CD4-positive, alpha-beta T cell treated with Interleukin-17A for 1 hour (primary cell): ENCODE results near the gene CPVL.
A peak's percentile ranks its signal among the peaks of the same experiment; 100 is the strongest.
"Not testable (repeated sequence)": the region's sequence is repeated elsewhere in the genome, so short reads cannot be mapped to it uniquely, and the experiment has no call there.

Source experiments
- DNase-seq: peaks from one replicate; pipeline ENCODE4 v3.0.0-alpha.2; 2020

Gene CPVL

GRCh38 chr7:29116361-29117200, 29.8 kb downstream of the CPVL start:
- DNase-seq = no peak

DNA sequence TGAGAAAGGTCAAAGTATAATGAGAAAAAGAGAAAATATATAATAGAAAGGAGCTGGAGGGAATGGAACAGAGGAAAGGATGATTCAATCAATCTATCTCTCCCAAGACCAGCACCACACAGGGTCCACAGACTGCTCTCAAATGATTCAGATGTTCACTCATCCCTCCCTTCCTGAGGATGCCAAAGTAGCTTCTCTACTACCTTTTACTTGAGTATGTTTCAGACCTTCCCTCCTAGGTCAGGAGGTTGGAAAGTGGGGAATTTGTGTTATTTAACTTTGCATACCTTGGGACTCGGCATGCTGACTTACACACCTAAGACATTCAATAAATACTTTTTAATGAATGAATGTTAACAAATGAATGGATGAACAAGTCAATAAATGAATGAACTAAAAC, 30.6 kb downstream of the CPVL start:
- no peak for DNase-seq

GRCh38 chr7:29115130-29115687, 31.1 kb downstream of the CPVL start:
- DNase-seq = no peak

- DNase-seq = not testable (repeated sequence)
Observed at GRCh38 chr7:29114266-29114665, 32.1 kb downstream of the CPVL start.

DNA sequence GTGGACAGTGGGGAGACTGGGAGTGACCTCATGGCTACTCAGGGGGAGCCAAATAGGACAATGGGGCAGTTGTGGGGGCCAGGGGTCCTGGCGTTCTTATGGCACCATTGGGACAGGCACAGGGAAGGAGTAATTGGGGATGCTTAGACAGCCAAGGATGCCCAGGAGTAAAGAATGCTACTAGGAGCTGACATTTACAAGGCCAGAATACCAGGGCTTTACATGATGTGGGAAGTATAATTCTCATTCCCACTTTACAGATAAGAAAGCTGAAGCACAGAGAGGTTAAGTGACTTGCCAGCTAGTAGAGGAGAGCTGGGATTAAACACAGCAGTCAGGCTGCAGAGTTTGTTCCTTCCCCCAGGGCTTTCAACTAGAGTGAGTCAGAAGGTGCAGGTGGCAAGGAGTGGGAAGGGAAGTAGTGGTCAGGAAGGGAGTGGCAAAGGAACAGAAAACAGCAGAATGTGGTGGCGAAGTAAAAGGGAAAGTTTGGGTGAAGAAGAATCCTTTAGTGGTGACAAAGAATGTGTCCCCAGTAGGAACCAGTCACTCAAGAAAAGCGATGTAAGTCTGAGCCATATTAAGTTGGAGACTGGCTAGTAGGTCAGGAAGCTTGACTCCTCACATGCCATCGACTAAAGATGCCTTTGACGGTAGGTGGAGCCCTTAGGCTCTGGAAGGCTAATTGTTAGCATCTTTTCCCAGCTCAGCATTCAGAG, 32.8 kb downstream of the CPVL start:
- peak; percentile 24 for DNase-seq

- DNase-seq = no peak
Observed at GRCh38 chr7:29112721-29113120, 33.6 kb downstream of the CPVL start.

DNA sequence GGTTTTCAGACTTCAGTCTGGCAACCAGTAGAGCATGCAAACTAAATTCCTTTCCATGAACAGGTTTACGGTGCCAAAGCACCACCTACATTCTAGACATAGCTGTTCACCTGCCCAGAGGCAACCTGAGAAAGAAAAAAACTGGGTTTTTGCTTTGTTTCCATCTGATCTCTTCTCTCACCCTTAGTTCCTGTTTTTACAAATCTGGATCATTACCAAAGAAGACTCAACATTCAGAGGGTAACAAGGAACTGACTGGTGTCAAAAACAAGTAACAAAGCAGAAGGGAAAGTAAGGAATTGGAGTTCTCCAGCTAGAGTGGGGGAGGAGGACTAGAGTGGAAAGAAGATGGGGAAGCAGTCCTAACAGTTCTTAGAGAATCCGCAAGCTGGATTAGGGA, 36.4 kb downstream of the CPVL start:
- peak; percentile 7 for DNase-seq

- DNase-seq = no peak
Observed at GRCh38 chr7:29109358-29109757, 37.0 kb downstream of the CPVL start.

DNA sequence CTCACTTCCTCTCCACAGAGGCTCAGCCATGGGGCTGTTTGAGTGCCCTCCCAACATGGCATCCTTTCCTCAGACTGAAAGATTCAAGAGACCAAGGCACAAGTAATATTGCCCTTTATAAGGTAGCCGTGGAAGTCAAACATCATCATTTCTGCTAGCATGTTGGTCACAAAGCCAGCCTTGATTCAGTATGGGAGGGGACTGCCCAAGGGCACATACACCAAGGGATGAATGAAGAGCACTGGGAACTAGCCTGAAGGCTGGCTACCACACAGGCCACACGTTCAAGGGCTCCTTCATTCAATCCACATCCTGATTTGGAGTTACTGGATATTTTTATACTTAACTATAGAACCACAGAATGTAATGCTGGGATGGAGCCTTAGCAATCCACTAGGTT, 39.3 kb downstream of the CPVL start:
- no peak for DNase-seq

DNA sequence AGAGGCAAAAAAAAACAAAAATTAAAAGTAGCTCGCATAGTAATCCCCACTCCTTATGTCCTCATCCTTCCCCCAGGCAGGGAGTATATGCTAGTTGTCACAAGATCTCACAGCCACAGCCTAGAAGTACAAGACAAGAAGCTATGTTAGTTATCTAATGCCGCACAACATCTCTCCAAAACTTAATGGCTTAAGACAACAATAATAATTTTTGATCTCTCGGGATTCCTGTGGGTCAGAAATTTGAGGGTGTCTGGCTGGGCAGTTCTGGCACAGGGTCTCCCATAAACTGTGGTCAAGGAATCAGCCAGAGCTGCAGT, 39.7 kb downstream of the CPVL start:
- no peak for DNase-seq

- DNase-seq = peak; percentile 57
Observed at GRCh38 chr7:29105752-29106668, 40.3 kb downstream of the CPVL start.

DNA sequence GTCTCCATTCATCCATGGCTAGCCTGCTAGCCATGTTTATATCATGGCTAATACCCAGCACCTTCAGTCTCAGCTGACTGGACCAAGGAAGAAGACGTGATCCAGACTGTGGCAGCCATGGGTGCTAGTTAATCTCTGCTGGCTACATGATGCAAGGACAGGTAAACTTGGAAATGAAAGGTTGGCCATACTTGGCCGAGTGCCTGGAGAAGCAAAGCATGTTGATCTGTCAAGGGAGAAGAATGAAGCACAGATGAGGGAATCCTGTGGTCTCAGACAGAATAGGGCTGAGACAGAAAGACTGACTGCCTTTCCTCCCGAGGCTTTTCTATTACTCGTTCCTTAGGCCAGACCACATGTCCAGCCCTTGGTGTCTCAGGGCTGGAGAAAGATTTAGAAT, 41.1 kb downstream of the CPVL start:
- DNase-seq = no peak

- peak; percentile 49 for DNase-seq
Observed at GRCh38 chr7:29102558-29103151, 43.7 kb downstream of the CPVL start.

- no peak for DNase-seq
Observed at GRCh38 chr7:29100924-29101323, 45.4 kb downstream of the CPVL start.

DNA sequence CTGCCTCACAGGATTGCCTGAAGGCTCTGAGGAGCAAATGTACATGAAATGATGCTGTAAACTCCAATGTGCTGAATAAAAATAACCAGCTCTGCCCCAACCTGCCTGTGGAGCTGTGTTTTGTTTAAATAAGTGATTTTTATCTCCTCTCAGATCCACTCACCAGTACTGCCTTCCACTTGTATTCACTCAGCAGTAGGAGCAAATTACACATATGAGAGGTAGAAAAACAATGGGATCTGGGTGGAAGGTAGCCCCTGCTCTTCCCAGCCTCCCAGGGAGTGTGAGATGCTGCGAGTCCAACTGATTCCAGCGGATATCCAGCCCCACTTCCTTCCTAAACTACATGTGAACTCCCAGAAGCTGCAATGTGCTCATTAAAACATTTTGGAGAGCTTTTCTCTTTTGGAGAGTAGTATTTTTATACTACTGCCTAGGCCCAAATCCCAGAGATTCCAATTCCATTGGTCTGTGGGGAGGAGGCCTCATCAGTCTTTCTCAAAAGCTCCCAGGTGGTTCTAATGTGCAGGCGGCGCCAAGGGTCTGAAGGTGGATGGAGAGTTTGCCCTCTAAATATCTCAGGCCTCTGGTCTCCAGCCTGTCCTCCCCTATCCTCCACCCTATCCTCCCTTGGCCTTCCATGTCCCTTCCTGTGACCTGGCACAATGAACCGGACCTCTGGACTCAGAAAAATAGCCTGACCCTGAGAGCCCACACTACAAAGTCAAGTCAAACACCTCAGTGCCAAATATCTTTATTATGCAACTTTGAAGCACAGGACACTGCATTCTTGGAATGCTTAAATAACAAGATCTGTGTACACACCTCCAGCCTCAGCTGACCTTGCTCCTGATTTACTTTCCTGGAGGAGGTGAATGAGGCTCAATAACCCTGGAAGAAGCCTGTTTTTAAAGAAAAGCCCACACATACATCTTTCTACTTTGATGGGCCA, 46.2 kb downstream of the CPVL start:
- DNase-seq = no peak

DNA sequence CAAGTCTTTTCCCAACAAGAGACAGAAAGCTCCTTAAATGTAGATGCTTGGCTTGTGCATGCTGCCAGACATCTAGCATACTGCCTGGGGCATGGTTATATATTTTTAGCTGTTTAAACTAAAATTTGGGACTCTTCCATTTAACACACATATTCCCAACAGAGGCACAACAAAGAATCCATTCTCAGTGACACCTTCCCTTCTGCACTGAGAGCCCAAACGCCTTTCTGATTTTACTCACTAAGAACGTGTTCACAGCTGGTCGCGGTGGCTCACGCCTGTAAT, 49.9 kb downstream of the CPVL start:
- no peak for DNase-seq

GRCh38 chr7:29095631-29096445, 50.5 kb downstream of the CPVL start:
- no peak for DNase-seq

GRCh38 chr7:29093091-29093490, 53.2 kb downstream of the CPVL start:
- DNase-seq = not testable (repeated sequence)

DNA sequence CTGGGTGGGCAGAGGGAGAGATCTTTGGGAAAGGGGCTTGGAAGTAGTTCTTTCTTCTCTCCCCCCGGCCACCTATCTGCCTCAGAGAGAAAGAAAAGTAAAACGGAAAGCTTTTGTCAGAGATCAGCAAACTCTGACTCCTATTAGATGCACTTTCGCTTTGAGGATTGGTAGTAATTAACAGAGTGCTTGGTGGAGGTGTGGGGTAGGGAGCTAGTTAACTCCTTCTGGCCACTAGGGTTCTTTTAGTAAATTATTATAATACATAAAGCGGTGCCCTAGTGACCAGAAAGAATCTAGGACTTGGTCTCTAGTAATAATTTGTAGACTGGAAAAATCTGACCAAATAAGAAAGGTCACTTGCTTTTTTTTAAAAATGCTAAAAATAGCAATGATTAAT, 54.6 kb downstream of the CPVL start:
- peak; percentile 60 for DNase-seq

DNA sequence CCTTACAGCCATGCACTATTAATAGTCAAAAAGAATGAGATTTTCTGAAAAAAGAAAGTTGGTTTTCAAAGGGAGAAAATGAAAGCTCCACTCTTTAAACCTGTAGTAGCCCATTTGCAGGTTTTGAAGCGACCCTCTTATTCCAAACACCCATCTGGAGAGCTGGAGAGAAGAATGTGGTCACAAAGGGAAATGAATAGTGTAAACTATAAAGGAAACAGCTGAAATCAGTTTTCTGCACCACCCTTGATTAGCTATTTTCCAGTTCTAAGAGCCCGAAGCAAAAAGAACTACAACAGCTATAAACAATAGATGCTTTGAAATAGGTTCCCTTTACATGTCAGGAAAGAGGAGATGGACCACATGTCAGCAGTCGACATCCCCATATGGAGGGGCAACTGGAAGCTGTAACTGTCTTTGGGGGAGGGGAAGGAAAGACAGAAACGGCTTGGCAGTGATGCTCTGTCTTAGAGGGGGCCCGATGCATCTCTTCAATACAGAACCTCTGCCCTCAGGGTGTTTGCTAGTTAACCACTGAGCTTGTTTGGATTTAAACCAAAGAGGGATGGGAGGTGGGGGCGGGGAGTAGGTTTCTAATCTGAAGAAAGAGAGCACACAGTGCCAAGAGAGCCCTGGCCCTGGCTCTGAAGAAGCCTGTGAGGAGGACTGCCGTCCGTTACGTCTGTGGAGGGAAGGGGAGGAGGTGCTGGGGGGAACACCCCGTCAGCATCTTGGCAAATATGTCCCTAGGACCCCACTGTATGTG, 55.3 kb downstream of the CPVL start:
- DNase-seq = peak; percentile 4
